ENCODE results near the gene DCC. TPM values are rescaled to one million over a fixed set of nuclear protein-coding genes. Genes with fewer than 3 reads are reported as not detected.

DCC gene
- total RNA-seq, 4 donors from 2014 or later, result 0.13 TPM; not detected in 3

DNA sequence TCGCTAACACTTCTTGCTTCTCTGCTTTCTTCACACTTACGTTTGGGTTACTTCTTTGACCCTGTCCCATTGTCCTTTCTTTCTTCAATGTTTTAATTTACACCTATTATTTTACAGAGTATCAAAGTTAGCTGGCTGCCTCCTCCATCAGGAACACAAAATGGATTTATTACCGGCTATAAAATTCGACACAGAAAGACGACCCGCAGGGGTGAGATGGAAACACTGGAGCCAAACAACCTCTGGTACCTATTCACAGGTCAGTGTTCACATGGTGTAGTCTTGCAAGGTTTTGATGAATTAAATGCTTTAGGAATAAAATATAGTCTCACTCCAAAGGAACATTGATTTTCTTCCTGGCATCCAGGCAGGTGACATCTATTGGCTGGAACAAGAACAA lies 965.5 kb downstream of the DCC start:
- TF ChIP-seq POLR2A (IDR thresholded peaks at IDR 0.05), result no peak
- TF ChIP-seq, protein P1, sequence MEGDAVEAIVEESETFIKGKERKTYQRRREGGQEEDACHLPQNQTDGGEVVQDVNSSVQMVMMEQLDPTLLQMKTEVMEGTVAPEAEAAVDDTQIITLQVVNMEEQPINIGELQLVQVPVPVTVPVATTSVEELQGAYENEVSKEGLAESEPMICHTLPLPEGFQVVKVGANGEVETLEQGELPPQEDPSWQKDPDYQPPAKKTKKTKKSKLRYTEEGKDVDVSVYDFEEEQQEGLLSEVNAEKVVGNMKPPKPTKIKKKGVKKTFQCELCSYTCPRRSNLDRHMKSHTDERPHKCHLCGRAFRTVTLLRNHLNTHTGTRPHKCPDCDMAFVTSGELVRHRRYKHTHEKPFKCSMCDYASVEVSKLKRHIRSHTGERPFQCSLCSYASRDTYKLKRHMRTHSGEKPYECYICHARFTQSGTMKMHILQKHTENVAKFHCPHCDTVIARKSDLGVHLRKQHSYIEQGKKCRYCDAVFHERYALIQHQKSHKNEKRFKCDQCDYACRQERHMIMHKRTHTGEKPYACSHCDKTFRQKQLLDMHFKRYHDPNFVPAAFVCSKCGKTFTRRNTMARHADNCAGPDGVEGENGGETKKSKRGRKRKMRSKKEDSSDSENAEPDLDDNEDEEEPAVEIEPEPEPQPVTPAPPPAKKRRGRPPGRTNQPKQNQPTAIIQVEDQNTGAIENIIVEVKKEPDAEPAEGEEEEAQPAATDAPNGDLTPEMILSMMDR (IDR thresholded peaks at IDR 0.05), result no peak
- intact Hi-C loops (cut with DNase I; ENCODE audit: low total_unique reads), result no loop called here
- H3K4me3 ChIP-seq (ENCODE audit: low read depth, poor library complexity, severe bottlenecking), result no peak overlapping the region
- no peak for DNase-seq (ENCODE audit: low spot score in 2 of 2)
- WGBS, 2 donors, result 52 to 61% methylated on average over 6 of the region's 6 CpGs

DNA sequence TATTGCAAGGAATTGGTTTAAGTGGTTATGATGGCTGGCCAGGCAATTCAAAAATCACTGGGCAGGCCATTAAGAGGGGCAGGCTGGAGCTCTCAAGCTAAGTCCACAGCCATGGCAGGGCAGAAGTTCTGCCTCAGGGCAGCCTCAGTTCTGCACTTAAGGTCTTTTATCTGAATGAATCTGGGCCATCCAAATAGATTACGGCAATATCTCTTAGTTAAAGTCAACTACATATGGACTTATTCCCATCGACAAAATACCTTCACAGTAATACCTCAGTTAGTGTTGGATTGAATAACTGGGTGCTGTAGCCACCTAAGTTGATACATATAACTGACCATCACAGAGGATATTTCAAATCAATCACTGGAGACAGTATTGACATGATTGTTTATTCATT lies 979.6 kb downstream of the DCC start:
- no peak for DNase-seq (ENCODE audit: low spot score in 2 of 2)
- H3K4me3 ChIP-seq (ENCODE audit: low read depth, poor library complexity, severe bottlenecking), result no peak overlapping the region
- 89% methylated on average over 2 of the region's 2 CpGs for whole genome bisulfite sequencing, 2 donors
- intact Hi-C loops (cut with DNase I; ENCODE audit: low total_unique reads), result no loop called here
- TF ChIP-seq POLR2A (IDR thresholded peaks at IDR 0.05), result no peak

DNA sequence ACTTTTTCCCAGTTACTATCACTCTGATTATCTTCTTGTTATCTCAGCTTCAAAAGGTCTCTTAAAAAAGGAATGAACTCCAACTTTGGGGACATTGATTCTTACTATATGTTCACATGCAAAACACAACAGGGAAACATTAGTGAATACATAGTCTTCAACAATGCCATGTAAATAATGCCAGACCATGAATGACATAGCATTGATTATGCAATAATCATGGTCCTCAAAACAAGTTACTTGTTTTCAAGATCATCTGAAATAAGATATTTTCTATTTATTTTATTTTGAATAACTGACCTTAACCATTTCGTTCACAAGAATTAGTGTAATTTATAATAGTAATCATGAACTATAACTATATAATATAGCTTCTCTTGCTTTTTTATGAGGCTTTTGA lies 982.2 kb downstream of the DCC start:
- no peak overlapping the region for H3K4me3 ChIP-seq (ENCODE audit: low read depth, poor library complexity, severe bottlenecking)
- intact Hi-C loops (cut with DNase I; ENCODE audit: low total_unique reads), result no loop called here
- TF ChIP-seq, protein P1 (IDR thresholded peaks at IDR 0.05), result no peak
- TF ChIP-seq POLR2A (IDR thresholded peaks at IDR 0.05), result no peak
- no peak for DNase-seq (ENCODE audit: low spot score in 2 of 2)
- 61 to 67% methylated on average over 1 of the region's 1 CpG for WGBS, 2 donors

DNA sequence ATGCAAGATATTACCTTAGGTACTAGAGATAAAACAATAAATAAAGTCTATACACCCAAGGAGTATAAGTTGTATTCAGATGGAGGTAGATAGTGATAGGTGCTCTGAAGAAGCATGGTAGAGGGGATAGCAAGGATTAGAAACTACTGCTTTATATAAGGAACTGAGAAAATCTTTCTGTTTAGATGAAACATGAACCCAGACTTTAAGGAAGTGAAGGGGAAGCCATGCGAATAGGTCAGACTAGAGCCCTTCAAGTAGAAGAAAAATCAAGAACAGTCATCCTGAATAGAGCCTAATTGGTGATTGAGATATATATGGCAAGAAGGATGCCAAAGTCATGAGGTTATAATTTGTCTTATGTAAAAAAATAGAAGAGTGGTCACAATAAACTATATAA lies 984.4 kb downstream of the DCC start:
- intact Hi-C loops (cut with DNase I; ENCODE audit: low total_unique reads), result no loop called here
- 74 to 86% methylated on average over 1 of the region's 1 CpG for WGBS, 2 donors
- no peak overlapping the region for H3K4me3 ChIP-seq (ENCODE audit: low read depth, poor library complexity, severe bottlenecking)
- no peak for DNase-seq (ENCODE audit: low spot score in 2 of 2)
- TF ChIP-seq, protein P1 (IDR thresholded peaks at IDR 0.05), result no peak
- TF ChIP-seq POLR2A (IDR thresholded peaks at IDR 0.05), result no peak

DNA sequence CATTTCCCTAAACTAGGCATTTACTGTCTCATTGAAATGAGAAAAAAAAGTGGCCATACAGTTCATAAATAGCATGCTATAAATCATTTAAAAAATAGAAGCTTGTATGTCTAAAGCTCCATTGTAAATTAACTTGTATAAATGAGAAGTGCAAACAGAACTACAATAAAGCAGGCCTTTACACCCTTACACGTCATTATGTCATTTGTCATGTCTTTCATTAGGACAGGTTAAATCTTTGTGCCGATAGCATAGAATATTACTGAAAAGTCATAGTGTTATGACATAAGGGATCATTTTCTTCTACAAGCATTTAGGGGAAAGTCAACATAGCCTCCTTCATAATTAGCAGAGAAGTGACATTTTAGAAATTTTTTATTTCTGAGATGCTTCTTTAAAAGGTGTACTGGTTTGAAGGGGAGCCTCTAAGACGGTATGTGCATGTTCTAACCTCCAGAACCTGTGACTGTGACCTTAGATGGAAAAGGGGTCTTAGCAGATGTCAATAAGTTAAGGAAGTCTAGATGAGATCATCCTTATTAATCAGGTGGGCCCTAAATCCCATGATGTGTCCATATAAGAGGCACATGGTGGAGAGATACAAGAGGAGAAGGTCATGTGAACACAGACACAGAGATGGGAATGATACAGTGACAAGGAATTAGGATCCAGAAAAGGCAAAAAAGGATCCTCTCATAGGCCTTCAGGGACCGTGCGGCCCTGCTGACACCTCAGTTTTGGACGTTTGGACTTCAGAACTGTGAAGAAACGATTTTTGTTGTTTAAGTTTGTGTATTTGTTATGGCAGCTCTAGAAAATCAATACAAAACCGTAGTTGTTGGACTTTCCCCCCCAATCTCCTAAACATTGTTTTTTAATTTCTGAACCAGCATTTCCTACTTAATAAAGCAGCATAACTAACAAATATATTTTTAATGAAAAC lies 1020.8 kb downstream of the DCC start:
- TF ChIP-seq POLR2A (IDR thresholded peaks at IDR 0.05), result no peak
- TF ChIP-seq, protein P1 (IDR thresholded peaks at IDR 0.05), result no peak
- WGBS, 2 donors, result 77 to 82% methylated on average over 8 of the region's 8 CpGs

DNA sequence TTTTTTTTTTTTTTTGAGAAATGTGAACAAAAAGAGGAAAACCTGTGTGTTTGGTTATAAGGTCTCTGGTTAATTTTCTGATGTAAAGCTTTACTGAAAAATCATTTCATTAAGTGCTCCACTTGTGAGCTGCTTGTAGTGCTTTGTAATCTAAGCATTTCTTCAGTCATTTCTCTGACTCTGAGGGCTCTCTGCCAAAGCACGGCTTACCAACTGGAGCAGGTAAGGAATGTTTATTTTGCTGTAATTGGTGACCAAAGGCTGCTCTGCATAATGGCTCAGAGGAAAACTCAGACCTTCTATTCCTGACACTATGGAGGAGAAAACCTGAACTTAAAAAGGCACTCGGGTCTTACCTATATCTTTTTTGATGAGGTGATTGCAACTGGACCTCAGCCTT lies 1035.6 kb downstream of the DCC start:
- 68 to 78% methylated on average over 2 of the region's 2 CpGs for WGBS, 2 donors
- H3K4me3 ChIP-seq (ENCODE audit: low read depth, poor library complexity, severe bottlenecking), result no peak overlapping the region
- no peak for DNase-seq (ENCODE audit: low spot score in 2 of 2)
- intact Hi-C loops (cut with DNase I; ENCODE audit: low total_unique reads), result no loop called here
- no peak for TF ChIP-seq POLR2A (IDR thresholded peaks at IDR 0.05)
- TF ChIP-seq, protein P1 (IDR thresholded peaks at IDR 0.05), result no peak

More for the DNA sequence above, 1020.8 kb downstream of the DCC start:
- intact Hi-C loops (cut with DNase I; ENCODE audit: low total_unique reads), result no loop called here
- no peak overlapping the region for H3K4me3 ChIP-seq (ENCODE audit: low read depth, poor library complexity, severe bottlenecking)
- no peak for DNase-seq (ENCODE audit: low spot score in 2 of 2)
